GM12864 (cell line): Measurements from ENCODE around the gene SOX6.

Experiments
- DNase-seq: peaks from one replicate; pipeline ENCODE4 v3.0.0-alpha.2; 2011; ENCODE audit warnings: low read depth
- H3K4me3 ChIP-seq: 2 replicates; pipeline ENCODE4 v1.5.1; 2011; ENCODE audit warnings: mild to moderate bottlenecking, low read depth, low read length, control low read depth
- TF ChIP-seq, protein P1 (sequence below): IDR thresholded peaks from 2 replicates; pipeline ENCODE4 v1.5.1; 2011; ENCODE audit warnings: low read depth, mild to moderate bottlenecking, moderate library complexity, low read length, control low read depth, inconsistent platforms; ENCODE audit errors: missing control alignments

SOX6 gene

DNA sequence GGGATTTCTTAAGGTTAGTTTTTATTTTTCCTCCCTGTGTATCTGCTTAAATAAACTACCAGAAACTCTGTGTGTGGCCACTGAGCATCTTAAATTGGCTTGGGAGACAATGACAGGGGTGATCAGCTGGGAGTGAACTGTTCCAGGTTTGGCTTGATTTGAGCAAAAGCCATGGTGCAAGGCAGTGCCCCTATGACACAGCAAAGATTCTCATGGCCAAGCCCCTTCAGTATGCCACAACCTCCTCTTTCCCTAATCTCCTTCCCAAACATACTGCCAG is 370.5 kb downstream of the SOX6 start:
- no peak overlapping the region for H3K4me3 ChIP-seq
- DNase-seq, result no peak
- TF ChIP-seq, protein P1, sequence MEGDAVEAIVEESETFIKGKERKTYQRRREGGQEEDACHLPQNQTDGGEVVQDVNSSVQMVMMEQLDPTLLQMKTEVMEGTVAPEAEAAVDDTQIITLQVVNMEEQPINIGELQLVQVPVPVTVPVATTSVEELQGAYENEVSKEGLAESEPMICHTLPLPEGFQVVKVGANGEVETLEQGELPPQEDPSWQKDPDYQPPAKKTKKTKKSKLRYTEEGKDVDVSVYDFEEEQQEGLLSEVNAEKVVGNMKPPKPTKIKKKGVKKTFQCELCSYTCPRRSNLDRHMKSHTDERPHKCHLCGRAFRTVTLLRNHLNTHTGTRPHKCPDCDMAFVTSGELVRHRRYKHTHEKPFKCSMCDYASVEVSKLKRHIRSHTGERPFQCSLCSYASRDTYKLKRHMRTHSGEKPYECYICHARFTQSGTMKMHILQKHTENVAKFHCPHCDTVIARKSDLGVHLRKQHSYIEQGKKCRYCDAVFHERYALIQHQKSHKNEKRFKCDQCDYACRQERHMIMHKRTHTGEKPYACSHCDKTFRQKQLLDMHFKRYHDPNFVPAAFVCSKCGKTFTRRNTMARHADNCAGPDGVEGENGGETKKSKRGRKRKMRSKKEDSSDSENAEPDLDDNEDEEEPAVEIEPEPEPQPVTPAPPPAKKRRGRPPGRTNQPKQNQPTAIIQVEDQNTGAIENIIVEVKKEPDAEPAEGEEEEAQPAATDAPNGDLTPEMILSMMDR, result no peak

DNA sequence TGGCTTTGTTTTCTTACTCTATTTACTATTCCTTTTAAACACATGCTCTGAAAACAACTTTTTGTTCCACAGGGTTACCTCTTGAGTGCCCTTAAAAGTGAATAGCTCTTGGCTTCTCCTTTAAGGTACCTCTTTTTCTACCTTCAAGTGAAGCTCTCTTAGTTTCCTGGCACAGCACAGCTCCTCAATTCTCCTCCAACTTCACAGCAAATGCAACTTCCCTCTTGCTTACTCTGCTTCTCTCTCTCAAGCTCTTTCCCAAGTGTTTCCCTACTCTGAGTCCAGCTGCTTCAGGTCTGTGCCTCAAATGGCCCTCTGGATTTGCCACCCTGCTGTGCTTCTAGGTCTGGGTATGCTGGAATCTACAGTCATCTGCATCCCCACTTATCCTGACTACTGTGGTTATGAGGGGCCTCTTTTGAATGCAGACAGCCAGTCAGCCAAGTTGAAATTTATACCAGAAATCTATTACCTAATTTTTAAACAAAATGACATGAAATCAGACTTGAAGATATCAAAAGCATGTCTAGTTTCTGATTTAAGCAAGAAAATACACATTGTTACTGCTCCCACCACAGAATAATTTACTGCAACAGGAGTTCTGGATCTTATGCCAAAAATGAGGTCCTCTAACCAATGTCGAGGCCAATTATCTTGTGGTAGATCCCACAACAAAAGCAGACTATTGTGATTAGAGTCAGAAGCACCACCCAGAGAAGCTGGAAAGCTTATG is 371.1 kb downstream of the SOX6 start:
- no peak overlapping the region for H3K4me3 ChIP-seq
- TF ChIP-seq, protein P1, result no peak
- no peak for DNase-seq

DNA sequence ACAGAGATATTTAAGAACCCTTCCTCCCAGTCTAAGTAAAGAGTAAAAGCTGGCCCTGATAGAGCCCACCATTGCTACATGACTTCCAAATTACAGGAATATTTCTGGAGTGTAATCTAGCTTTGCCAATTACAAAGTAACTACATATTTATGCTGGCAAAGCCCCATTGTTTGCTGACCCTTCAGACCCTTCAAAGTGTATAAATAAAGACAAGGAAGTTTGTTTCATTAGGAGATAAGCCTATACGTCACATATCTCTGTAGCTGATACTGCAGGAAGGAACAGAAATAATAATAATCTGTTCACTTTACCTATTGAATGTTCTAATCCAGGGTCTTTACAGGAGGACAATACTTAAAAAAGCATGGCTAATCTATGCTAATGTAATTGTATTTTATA is 375.1 kb downstream of the SOX6 start:
- no peak overlapping the region for H3K4me3 ChIP-seq
- TF ChIP-seq, protein P1, result no peak
- no peak for DNase-seq

DNA sequence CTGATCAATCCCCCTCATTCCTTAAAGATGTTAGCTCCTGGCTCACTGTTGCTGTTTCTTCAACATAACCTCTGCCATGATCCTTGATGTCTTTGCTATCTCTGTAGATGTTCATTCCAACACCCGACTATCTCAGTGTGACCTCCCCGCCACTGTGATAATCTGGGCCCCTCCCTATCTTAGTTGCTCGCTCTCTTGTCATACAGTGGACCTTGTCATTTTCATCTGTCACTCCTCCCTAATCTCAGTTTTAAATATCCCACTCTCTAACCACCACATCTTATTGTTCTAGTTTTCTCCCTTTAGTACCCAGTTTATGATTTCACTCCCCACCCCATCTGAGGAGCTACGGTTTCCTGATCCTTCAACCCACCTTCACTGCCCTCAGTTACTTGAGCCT is 379.2 kb downstream of the SOX6 start:
- TF ChIP-seq, protein P1, result no peak
- no peak for DNase-seq

DNA sequence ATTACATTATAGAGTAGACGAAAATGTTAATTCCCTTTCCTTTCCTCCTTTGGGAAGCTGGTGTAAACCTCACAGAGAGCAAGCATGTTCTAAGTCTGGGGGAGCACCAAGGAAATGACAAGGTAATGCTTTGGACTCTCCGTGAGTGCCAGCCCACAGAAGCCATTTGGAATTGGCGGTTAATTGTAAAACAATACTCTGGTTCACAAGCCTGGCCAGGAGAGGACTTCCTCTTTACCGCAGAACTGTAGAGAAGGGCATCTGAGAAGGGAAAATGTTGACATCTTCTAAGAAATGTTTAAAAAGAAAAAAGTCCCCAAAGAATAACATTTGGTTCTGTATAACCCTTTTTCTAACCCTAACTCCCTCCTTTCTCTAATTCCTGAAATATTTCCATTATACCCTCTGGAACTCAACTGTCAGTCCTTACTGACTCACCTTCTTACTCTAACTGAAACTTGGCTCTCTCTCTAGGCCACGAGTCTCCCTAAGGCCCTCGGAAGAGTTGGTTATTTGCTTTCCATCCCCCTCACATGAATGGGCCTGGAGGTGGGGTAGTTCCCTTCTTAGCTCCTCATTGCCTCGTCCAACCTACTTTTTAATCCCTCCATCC is 379.8 kb downstream of the SOX6 start:
- no peak overlapping the region for H3K4me3 ChIP-seq
- TF ChIP-seq, protein P1, result no peak
- no peak for DNase-seq

More for the DNA sequence above, 379.2 kb downstream of the SOX6 start:
- H3K4me3 ChIP-seq, result no peak overlapping the region

DNA sequence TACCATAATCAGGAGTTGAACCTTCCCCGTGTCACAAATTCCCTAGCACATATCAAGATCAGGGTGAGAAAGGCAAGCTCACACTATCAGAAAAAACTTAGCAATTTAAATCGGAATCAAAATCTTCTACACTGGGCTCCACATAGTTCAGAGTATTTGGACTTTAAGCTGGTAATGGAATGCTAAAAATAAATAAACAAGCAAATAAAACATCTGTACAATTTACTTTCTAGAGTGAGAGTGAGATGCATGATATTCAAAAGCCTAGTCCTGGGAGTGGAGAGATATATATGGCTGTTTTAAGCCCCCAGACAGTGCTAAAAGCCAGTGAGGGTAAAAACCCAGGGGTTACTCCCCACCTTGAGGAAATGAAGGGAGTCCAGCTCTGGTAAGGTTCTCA is 380.6 kb downstream of the SOX6 start:
- no peak for DNase-seq
- TF ChIP-seq, protein P1, result no peak
- H3K4me3 ChIP-seq, result no peak overlapping the region

DNA sequence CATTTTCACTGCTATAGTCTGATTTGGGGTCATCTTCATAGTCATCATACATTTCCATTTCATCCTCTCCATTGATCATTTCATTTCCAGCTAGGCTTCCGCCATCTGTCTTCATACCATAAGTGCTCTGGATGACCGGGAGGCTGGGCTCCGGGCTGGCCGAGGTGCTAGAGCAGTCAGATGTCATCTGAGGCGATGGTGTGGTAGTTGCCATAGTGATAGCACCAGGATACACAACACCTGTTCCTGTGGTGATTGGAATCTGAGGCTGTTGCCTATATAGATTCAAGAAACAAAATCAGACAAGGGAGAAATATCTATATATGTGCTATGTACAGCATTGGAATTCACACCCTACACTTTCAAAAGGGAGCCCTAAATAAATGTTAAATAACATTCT is 383.5 kb downstream of the SOX6 start:
- no peak for DNase-seq
- H3K4me3 ChIP-seq, result no peak overlapping the region
- TF ChIP-seq, protein P1, result no peak
